Body of pancreas (tissue), 4 donors: ENCODE results near the gene ANKRD29. TPM values are rescaled to one million over a fixed set of nuclear protein-coding genes. Genes with fewer than 3 reads are reported as not detected.

Experiments used
- ATAC-seq: fragments of 150-250 bp; one replicate; pipeline ENCODE4 v1.9.1; 2016
- DNase-seq, 4 donors: peaks; one replicate each; pipeline ENCODE4 v3.0.0-alpha.2; 2019
- H3K27ac ChIP-seq, 4 donors: fragments of 200-600 bp; sonication (generic); 1 replicate in 3 of 4; 2 replicates in 1 of 4; pipeline versions ENCODE4 v1.5.1 to v1.6.1; 2016 to 2019; ENCODE audit warnings: mild to moderate bottlenecking in 1 of 4, mixed read lengths in 1 of 4, moderate library complexity in 1 of 4
- H3K27me3 ChIP-seq, 2 donors: fragments of 200-600 bp; sonication (generic); one replicate each; pipeline ENCODE4 v1.6.0; 2016; ENCODE audit warnings: mild to moderate bottlenecking in 1 of 2
- H3K36me3 ChIP-seq, 2 donors: fragments of 200-600 bp; sonication (generic); replicated peaks in 1 of 2; 2 replicates each; pipeline ENCODE4 v1.5.1; 2016; ENCODE audit warnings: low read depth in 2 of 2; ENCODE audit not compliant: insufficient read depth in 1 of 2
- H3K4me1 ChIP-seq: fragments of 200-600 bp; sonication (generic); one replicate; pipeline ENCODE4 v1.6.0; 2016
- H3K4me3 ChIP-seq, 2 donors: fragments of 200-600 bp; sonication (generic); 1 replicate in 1 of 2; 2 replicates in 1 of 2; pipeline ENCODE4 v1.5.1; 2016 to 2019
- H3K9me3 ChIP-seq, 3 donors: fragments of 200-600 bp; sonication (generic); 1 replicate in 2 of 3; 2 replicates in 1 of 3; pipeline ENCODE4 v1.5.1; 2016
- CTCF ChIP-seq, 7 experiments: fragments of 450-650 bp in 4 of 7; fragments of 200-600 bp in 3 of 7; sonication (generic) in 3 of 7; IDR thresholded peaks; one replicate each; pipeline ENCODE4 v1.5.1; 2016 to 2019; ENCODE audit warnings: antibody characterized with exemption in 7 of 7
- POLR2A ChIP-seq, 3 donors: fragments of 450-650 bp; IDR thresholded peaks; one replicate each; pipeline ENCODE4 v1.6.1; 2016; ENCODE audit warnings: antibody characterized with exemption in 3 of 3, mild to moderate bottlenecking in 2 of 3
- WGBS, 2 donors: methylation state at CpG; one replicate each; pipeline ENCODE4 v1.1.5; 2017; 5-methylcytosine and 5-hydroxymethylcytosine counted together
- intact Hi-C: fragments of 100-400 bp; cut with DNase I; formaldehyde crosslinking; loops from one replicate; pipeline ENCODE4 v1.15.1; 2023
- total RNA-seq, 2 donors: library from RNA; depleted of rRNA; stranded (reverse); fragments of >200 nt; gene quantifications; one replicate each; pipeline ENCODE4 v1.1.0, GENCODE V29; 2016

Gene ANKRD29
- total RNA-seq, 2 donors from 2014 or later, result 0.52 to 3.3 TPM

GRCh38 chr18:23635283-23636070 lies 27.2 kb downstream of the ANKRD29 start:
- H3K9me3 ChIP-seq, result no peaks in the 10 kb centered on the region
- ATAC-seq (no peak), DNase-seq (no peak)
- H3K27ac ChIP-seq, result no peak overlapping the region
- no peaks in the 10 kb centered on the region for H3K4me1 ChIP-seq
- intact Hi-C loops, result no loop called here
- H3K27me3 ChIP-seq, result no peaks in the 10 kb centered on the region
- no peaks in the 10 kb centered on the region for H3K36me3 ChIP-seq
- 75 to 89% methylated on average over 6 of the region's 6 CpGs for WGBS, 2 donors
- no peak overlapping the region for H3K4me3 ChIP-seq
- TF ChIP-seq CTCF (IDR thresholded peaks at IDR 0.05) (no peak), POLR2A (IDR thresholded peaks at IDR 0.05) (no peak)

- WGBS, 2 donors, result 72 to 84% methylated on average over 3 of the region's 3 CpGs
- Histone ChIP-seq H3K27ac (no peak overlapping the region), H3K4me3 (no peak overlapping the region), H3K36me3 (no peaks in the 10 kb centered on the region), H3K4me1 (peaks cover 2% of the 10 kb centered on the region), H3K27me3 (no peaks in the 10 kb centered on the region), H3K9me3 (no peaks in the 10 kb centered on the region)
- intact Hi-C loops, result no loop called here
- DNase-seq, result no peak
- ATAC-seq, result no peak
- TF ChIP-seq POLR2A (IDR thresholded peaks at IDR 0.05) (no peak), CTCF (IDR thresholded peaks at IDR 0.05) (no peak)
Measured at GRCh38 chr18:23634692-23635091, 28.0 kb downstream of the ANKRD29 start.

GRCh38 chr18:23632615-23633014 lies 30.1 kb downstream of the ANKRD29 start:
- 82 to 83% methylated on average over 1 of the region's 1 CpG for WGBS, 2 donors
- no peak for DNase-seq
- no peak overlapping the region for H3K27ac ChIP-seq
- H3K4me3 ChIP-seq, result no peak overlapping the region
- no peaks in the 10 kb centered on the region for H3K36me3 ChIP-seq
- TF ChIP-seq POLR2A (IDR thresholded peaks at IDR 0.05) (no peak), CTCF (IDR thresholded peaks at IDR 0.05) (no peak)
- intact Hi-C loops, result no loop called here
- ATAC-seq, result no peak
- peaks cover 14% of the 10 kb centered on the region for H3K4me1 ChIP-seq
- no peaks in the 10 kb centered on the region for H3K27me3 ChIP-seq
- H3K9me3 ChIP-seq, result no peaks in the 10 kb centered on the region

GRCh38 chr18:23631746-23632145 lies 31.0 kb downstream of the ANKRD29 start:
- no peaks in the 10 kb centered on the region for H3K9me3 ChIP-seq
- H3K36me3 ChIP-seq, result no peaks in the 10 kb centered on the region
- H3K4me1 ChIP-seq, result peaks cover 22% of the 10 kb centered on the region
- no peak for ATAC-seq
- intact Hi-C loops, result no loop called here
- DNase-seq, result no peak
- no peaks in the 10 kb centered on the region for H3K27me3 ChIP-seq
- 42 to 43% methylated on average over 9 to 11 of the region's 11 CpGs for WGBS, 2 donors
- no peak overlapping the region for H3K4me3 ChIP-seq
- H3K27ac ChIP-seq, result no peak overlapping the region
- TF ChIP-seq CTCF (IDR thresholded peaks at IDR 0.05) (no peak), POLR2A (IDR thresholded peaks at IDR 0.05) (no peak)

GRCh38 chr18:23631312-23631711 lies 31.4 kb downstream of the ANKRD29 start:
- Histone ChIP-seq H3K36me3 (no peaks in the 10 kb centered on the region), H3K9me3 (no peaks in the 10 kb centered on the region), H3K4me1 (peaks cover 26% of the 10 kb centered on the region), H3K27ac (no peak overlapping the region), H3K4me3 (no peak overlapping the region), H3K27me3 (no peaks in the 10 kb centered on the region)
- intact Hi-C loops, result no loop called here
- WGBS, 2 donors, result 87 to 91% methylated on average over 5 of the region's 5 CpGs
- ATAC-seq (no peak), DNase-seq (no peak)
- TF ChIP-seq CTCF (IDR thresholded peaks at IDR 0.05) (no peak), POLR2A (IDR thresholded peaks at IDR 0.05) (no peak)
